ENCODE measurements around the gene BARHL2. TPM values are rescaled to one million over a fixed set of nuclear protein-coding genes. Genes with fewer than 3 reads are reported as not detected.

The BARHL2 gene
- total and polyA plus RNA-seq, 2 donors (not counting 3 experiments of a cell fraction or from before 2014, with no cell fraction given) = not detected

DNA sequence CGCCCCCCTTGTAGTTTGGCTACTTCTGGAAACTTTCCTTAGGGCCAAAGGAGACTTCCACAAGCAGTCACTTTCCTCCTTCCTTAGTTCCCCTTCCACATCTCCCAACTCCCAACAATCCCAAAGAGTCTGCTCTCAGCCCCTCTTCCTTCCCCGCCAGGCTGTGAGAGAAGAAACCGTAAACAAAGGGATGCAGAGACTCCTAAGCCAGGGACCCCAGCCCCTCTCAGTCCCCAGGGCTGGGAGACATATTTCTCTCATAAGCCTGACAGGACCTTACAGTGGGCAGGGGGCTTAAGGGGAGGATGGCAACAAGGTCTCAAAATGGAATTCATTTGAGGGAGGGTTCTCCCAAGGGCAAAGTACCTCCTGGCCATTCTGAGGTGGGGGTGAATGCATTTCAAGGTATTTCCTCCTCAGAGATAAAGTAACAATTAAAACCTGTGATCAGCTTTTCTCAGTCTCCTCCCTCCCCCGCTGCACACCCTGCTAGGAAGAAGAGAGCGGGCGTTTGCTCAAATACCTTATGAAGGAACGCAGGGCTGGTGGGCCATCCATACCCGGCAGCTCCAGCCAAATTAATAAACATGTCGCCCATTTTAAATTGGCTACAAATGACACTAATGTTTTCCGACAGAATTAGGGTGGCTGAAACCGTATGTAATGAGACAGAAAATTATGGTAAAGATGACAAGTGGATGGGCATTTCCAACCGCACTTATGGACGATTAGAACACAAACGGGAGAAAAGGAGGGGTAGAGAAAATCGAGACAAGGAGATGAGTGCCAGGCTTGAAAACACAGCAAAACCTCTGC, 4.0 kb downstream of the BARHL2 start:
- H2AFZ ChIP-seq (ENCODE audit: low read depth, low read length) = no peak overlapping the region

More for the DNA sequence above, 4.0 kb downstream of the BARHL2 start:
- intact Hi-C loops (cut with micrococcal nuclease) = no loop called here
- dilution Hi-C loops (cut with MboI; ENCODE audit: extremely low pct_ligation_motif_present, low sequenced_read_pairs) = no loop called here
- POLR2A ChIA-PET = no interaction called here
- FAIRE-seq = no peak
- CTCF ChIA-PET = no interaction called here
- no peak for DNase-seq (ENCODE audit: low read depth, low spot score)
- Histone ChIP-seq H3K4me3 (replicated peaks in 1 of 3; ENCODE audit: insufficient read depth in 1 of 3, low read depth in 1 of 3, low read length in 3 of 3) (no peak overlapping the region), H3K79me2 (ENCODE audit: control insufficient read depth, insufficient read depth, low read length) (no peaks in the 10 kb centered on the region), H3K36me3 (ENCODE audit: control insufficient read depth in 2 of 2, extremely low read depth in 1 of 2, insufficient read depth in 2 of 2, low read length in 2 of 2) (no peaks in the 10 kb centered on the region), H3K27me3 (ENCODE audit: control insufficient read depth in 2 of 2, insufficient read depth in 2 of 2, low read length in 2 of 2) (peaks cover 84 to 95% of the 10 kb centered on the region in 2 experiments), H3K4me2 (ENCODE audit: insufficient read depth, low read length) (no peak overlapping the region), H3K27ac (ENCODE audit: insufficient read depth, low read depth, low read length) (no peak overlapping the region), H3K9me3 (replicated peaks; ENCODE audit: control insufficient read depth, insufficient read depth, low read length) (no peaks in the 10 kb centered on the region), H4K20me1 (replicated peaks; ENCODE audit: control insufficient read depth, extremely low read depth, insufficient read depth, low read length) (no peaks in the 10 kb centered on the region), H3K9me1 (replicated peaks; ENCODE audit: control insufficient read depth, extremely low read depth, insufficient read depth, low read length) (no peaks in the 10 kb centered on the region), H3K9ac (replicated peaks; ENCODE audit: extremely low read depth, insufficient read depth, low read length) (no peak overlapping the region), H3K4me1 (ENCODE audit: control insufficient read depth, extremely low read depth, insufficient read depth, low read length) (no peaks in the 10 kb centered on the region)
- TF ChIP-seq GATA2 (IDR thresholded peaks at IDR 0.05; ENCODE audit: insufficient read depth, insufficient read length, low read depth, low read length) = no peak
- TF ChIP-seq, protein P1, sequence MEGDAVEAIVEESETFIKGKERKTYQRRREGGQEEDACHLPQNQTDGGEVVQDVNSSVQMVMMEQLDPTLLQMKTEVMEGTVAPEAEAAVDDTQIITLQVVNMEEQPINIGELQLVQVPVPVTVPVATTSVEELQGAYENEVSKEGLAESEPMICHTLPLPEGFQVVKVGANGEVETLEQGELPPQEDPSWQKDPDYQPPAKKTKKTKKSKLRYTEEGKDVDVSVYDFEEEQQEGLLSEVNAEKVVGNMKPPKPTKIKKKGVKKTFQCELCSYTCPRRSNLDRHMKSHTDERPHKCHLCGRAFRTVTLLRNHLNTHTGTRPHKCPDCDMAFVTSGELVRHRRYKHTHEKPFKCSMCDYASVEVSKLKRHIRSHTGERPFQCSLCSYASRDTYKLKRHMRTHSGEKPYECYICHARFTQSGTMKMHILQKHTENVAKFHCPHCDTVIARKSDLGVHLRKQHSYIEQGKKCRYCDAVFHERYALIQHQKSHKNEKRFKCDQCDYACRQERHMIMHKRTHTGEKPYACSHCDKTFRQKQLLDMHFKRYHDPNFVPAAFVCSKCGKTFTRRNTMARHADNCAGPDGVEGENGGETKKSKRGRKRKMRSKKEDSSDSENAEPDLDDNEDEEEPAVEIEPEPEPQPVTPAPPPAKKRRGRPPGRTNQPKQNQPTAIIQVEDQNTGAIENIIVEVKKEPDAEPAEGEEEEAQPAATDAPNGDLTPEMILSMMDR (IDR thresholded peaks at IDR 0.05; ENCODE audit: extremely low read depth in 1 of 2, insufficient read depth in 1 of 2, low read depth in 1 of 2, low read length in 2 of 2) = no peak
- no peak for TF ChIP-seq FOS (IDR thresholded peaks at IDR 0.05; ENCODE audit: borderline replicate concordance, insufficient read depth, low read length)
- TF ChIP-seq, protein P2, sequence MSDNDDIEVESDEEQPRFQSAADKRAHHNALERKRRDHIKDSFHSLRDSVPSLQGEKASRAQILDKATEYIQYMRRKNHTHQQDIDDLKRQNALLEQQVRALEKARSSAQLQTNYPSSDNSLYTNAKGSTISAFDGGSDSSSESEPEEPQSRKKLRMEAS (IDR thresholded peaks at IDR 0.05; ENCODE audit: insufficient read depth, insufficient read length) = no peak
- TF ChIP-seq POLR2AphosphoS5 (IDR thresholded peaks at IDR 0.05; ENCODE audit: insufficient read depth, low read depth, low read length) = no peak
- TF ChIP-seq MYC (IDR thresholded peaks at IDR 0.05; ENCODE audit: low read depth, low read length) = no peak
- TF ChIP-seq POLR2A (IDR thresholded peaks at IDR 0.05; ENCODE audit: low read depth, low read length) = no peak
- TF ChIP-seq EZH2 (IDR thresholded peaks at IDR 0.05; ENCODE audit: borderline replicate concordance, low read depth, low read length, severe bottlenecking) = no peak
- BruUV-seq (replicated peaks) = no TSS peak

All from endothelial cell of umbilical vein (primary cell).